ENCODE results near the gene RASSF10. TPM values are rescaled to one million over a fixed set of nuclear protein-coding genes. Genes with fewer than 3 reads are reported as not detected.

RASSF10 gene
- not detected in 2 replicates for total RNA-seq

GRCh38 chr11:13008625-13009475 lies at the start of gene RASSF10:
Gene RASSF10, plus strand, starts transcription at chr11:13009316. Its CDS starts 261 bp downstream, at chr11:13009577.
- peaks cover 66% of the 10 kb centered on the region for H3K27me3 Mint-ChIP-seq
- no peak within 1 kb of the TSS for H3K27ac Mint-ChIP-seq
- H3K9me3 Mint-ChIP-seq: no peaks in the 10 kb centered on the region
- intact Hi-C loops (cut with micrococcal nuclease): no loop called here
- H3K4me1 Mint-ChIP-seq: no peaks in the 10 kb centered on the region
- no peaks in the 10 kb centered on the region for H3K36me3 Mint-ChIP-seq (ENCODE audit: low read depth)
- DNase-seq: no peak
- H3K4me3 Mint-ChIP-seq: no peak within 1 kb of the TSS

DNA sequence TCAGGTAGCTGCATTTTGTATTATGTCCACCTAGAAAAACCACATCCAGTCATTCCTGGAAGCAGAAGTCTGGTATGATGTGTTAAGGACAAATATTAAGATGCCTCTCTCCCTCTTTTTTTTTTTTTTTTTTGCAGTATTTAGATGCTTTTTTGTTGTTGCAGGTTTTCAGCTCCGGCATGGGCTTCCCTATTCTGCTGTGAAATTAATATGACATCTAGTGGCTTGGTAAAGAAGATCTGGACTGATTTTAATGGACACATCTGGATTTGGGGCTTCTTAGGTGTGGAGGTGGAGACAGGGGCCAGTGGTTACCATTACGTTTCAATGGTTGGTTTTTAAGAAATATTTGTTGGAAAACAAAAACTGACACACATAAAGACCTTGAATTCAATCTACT lies 47.5 kb upstream of the RASSF10 start:
- Mint-ChIP-seq H3K27me3 (peaks cover 20% of the 10 kb centered on the region), H3K4me3 (no peak overlapping the region), H3K36me3 (ENCODE audit: low read depth) (no peaks in the 10 kb centered on the region), H3K4me1 (no peaks in the 10 kb centered on the region), H3K27ac (no peak overlapping the region), H3K9me3 (no peaks in the 10 kb centered on the region)
- DNase-seq: no peak
- intact Hi-C loops (cut with micrococcal nuclease): no loop called here

DNA sequence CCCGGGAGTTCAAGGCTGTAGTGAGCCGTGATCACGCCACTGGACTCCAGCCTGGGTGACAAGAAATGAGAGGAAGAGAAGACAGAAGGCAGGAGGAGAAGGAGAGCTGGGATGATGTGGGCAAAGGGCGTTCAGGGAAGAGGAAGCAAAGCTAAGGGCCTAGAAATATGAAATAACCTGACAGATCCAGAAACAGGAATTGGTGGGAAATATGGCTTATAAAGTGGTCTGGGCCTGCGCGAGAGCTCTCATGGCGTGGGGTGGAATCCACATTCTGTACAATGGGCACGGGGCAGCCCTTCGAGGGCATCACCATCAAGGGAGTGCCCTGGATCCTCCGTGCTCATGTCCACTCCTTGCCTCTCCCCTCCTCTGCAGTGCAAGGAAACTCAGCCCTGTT lies 46.8 kb upstream of the RASSF10 start:
- intact Hi-C loops (cut with micrococcal nuclease): no loop called here
- Mint-ChIP-seq H3K4me1 (no peaks in the 10 kb centered on the region), H3K27me3 (peaks cover 21% of the 10 kb centered on the region), H3K36me3 (ENCODE audit: low read depth) (no peaks in the 10 kb centered on the region), H3K4me3 (no peak overlapping the region), H3K9me3 (no peaks in the 10 kb centered on the region), H3K27ac (no peak overlapping the region)
- no peak for DNase-seq

DNA sequence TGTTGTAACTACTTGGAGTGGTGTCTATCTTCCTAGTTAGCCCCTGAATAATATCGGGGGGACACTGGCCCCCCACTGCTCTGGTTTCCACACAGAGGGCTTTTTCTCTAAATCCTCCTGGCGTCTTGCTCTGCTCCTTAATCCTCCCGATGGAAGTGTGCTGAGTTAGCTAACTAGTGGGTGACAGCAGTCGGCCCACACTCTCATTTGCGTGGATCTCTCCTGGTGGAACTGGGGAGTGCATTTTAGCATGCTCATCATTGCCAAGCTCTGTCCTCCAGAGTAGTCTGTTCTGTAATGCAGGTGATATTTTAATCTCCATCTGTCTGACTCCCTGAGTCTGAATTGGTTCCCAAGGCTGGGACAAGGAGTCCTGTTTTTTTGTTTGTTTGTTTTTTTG lies 46.1 kb upstream of the RASSF10 start:
- DNase-seq: no peak
- intact Hi-C loops (cut with micrococcal nuclease): no loop called here
- Mint-ChIP-seq H3K27me3 (peaks cover 18% of the 10 kb centered on the region), H3K36me3 (ENCODE audit: low read depth) (no peaks in the 10 kb centered on the region), H3K9me3 (no peaks in the 10 kb centered on the region), H3K4me1 (no peaks in the 10 kb centered on the region), H3K27ac (no peak overlapping the region), H3K4me3 (no peak overlapping the region)

GRCh38 chr11:12963792-12964536 lies 45.2 kb upstream of the RASSF10 start:
- H3K4me3 Mint-ChIP-seq: no peak overlapping the region
- H3K27me3 Mint-ChIP-seq: peaks cover 13% of the 10 kb centered on the region
- no peak overlapping the region for H3K27ac Mint-ChIP-seq
- no peaks in the 10 kb centered on the region for H3K36me3 Mint-ChIP-seq (ENCODE audit: low read depth)
- peak; percentile 87 for DNase-seq
- H3K4me1 Mint-ChIP-seq: no peaks in the 10 kb centered on the region
- intact Hi-C loops (cut with micrococcal nuclease): loop anchor here (1.0 kb wide), 2 partner anchors 219 to 380 kb away; no protein-coding TSS in a partner anchor
- H3K9me3 Mint-ChIP-seq: no peaks in the 10 kb centered on the region

GRCh38 chr11:12964650-12965049 lies 44.5 kb upstream of the RASSF10 start:
- peaks cover 13% of the 10 kb centered on the region for H3K27me3 Mint-ChIP-seq
- intact Hi-C loops (cut with micrococcal nuclease): loop anchor here (1.0 kb wide), 2 partner anchors 219 to 380 kb away; no protein-coding TSS in a partner anchor
- DNase-seq: no peak
- no peak overlapping the region for H3K27ac Mint-ChIP-seq
- no peak overlapping the region for H3K4me3 Mint-ChIP-seq
- no peaks in the 10 kb centered on the region for H3K36me3 Mint-ChIP-seq (ENCODE audit: low read depth)
- no peaks in the 10 kb centered on the region for H3K9me3 Mint-ChIP-seq
- no peaks in the 10 kb centered on the region for H3K4me1 Mint-ChIP-seq

GRCh38 chr11:12966002-12966401 lies 43.1 kb upstream of the RASSF10 start:
- Mint-ChIP-seq H3K27me3 (peaks cover 13% of the 10 kb centered on the region), H3K27ac (no peak overlapping the region), H3K4me1 (no peaks in the 10 kb centered on the region), H3K4me3 (no peak overlapping the region), H3K9me3 (no peaks in the 10 kb centered on the region), H3K36me3 (ENCODE audit: low read depth) (no peaks in the 10 kb centered on the region)
- no peak for DNase-seq
- intact Hi-C loops (cut with micrococcal nuclease): no loop called here

- no peaks in the 10 kb centered on the region for H3K4me1 Mint-ChIP-seq
- peaks cover 12% of the 10 kb centered on the region for H3K27me3 Mint-ChIP-seq
- no peaks in the 10 kb centered on the region for H3K36me3 Mint-ChIP-seq (ENCODE audit: low read depth)
- DNase-seq: no peak
- no peak overlapping the region for H3K4me3 Mint-ChIP-seq
- intact Hi-C loops (cut with micrococcal nuclease): no loop called here
- H3K9me3 Mint-ChIP-seq: no peaks in the 10 kb centered on the region
- no peak overlapping the region for H3K27ac Mint-ChIP-seq
These were observed 41.0 kb upstream of the RASSF10 start for GRCh38 chr11:12968101-12968500.

DNA sequence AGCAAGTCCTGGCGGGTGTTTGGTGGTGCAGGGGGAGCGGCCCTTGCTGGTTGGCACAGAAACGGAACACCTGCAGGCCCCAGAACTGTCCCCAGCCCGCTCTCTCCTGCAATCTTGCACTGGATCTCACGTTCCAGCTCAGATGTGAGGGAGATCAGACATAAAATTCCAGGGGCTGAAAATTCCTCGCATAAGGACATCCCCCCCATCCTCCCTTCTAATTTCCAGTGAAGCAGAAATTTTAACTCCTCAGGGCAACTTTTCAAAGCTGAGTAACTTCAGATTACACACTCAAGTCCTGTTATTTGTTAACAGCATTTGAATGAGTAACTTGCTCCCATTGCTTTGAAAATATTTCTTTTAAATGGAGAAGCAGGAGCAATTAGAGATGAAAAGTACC lies 40.3 kb upstream of the RASSF10 start:
- peaks cover 12% of the 10 kb centered on the region for H3K27me3 Mint-ChIP-seq
- no peak for DNase-seq
- no peak overlapping the region for H3K27ac Mint-ChIP-seq
- intact Hi-C loops (cut with micrococcal nuclease): no loop called here
- no peaks in the 10 kb centered on the region for H3K9me3 Mint-ChIP-seq
- H3K4me1 Mint-ChIP-seq: no peaks in the 10 kb centered on the region
- H3K4me3 Mint-ChIP-seq: no peak overlapping the region
- H3K36me3 Mint-ChIP-seq (ENCODE audit: low read depth): no peaks in the 10 kb centered on the region

DNA sequence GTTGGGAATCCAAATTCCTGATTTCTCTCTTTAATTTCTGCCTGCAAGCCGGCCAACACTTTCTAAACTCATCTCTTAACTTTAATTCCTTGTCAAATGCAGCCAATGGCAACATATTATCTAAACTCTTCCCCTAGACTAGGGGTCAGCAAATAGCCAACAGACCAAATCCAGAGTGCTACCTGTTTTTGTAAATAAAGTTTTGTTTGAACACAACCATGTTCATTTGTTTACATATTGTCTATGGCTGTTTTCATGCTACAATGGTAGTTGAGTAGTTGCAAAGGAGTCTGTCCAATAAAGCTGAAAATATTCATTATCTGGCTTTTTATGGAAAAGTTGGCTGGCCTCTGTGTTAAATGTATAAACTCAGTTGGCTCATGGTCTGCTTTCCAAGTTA lies 37.2 kb upstream of the RASSF10 start:
- Mint-ChIP-seq H3K27me3 (peaks cover 8% of the 10 kb centered on the region), H3K4me3 (no peak overlapping the region), H3K36me3 (ENCODE audit: low read depth) (no peaks in the 10 kb centered on the region), H3K27ac (no peak overlapping the region), H3K4me1 (no peaks in the 10 kb centered on the region), H3K9me3 (no peaks in the 10 kb centered on the region)
- no peak for DNase-seq
- intact Hi-C loops (cut with micrococcal nuclease): no loop called here

DNA sequence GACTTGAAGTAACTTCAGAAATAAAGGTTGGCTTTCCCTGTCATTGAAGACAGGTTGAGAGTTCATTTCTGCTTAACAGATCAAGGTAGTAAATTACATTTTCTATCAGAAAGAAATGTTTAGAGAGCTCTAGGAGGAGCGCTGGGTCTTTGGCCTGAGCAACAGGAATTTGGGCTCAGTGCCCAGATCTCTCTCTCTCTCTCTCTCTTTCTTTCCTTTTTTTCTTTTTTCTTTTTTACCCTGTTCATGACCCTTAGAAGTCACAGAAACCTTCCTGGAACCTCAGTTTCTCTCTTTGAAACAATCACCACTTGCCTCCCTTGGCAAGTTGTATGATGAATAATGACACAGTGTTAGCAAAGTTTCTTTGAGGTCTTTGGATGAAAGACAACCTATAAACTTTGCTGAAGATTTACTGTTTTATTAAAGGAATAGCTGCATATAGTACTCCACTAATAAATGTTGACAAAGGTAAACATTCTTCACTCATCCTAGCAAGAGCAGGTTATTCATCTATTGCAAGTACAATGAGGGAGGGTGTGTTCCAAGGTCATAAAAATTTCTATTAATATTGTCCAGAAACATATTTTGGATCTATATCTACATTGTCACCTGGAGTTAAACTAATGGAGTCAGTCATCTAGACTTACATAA lies 35.5 kb upstream of the RASSF10 start:
- intact Hi-C loops (cut with micrococcal nuclease): no loop called here
- H3K27me3 Mint-ChIP-seq: peaks cover 5% of the 10 kb centered on the region
- H3K27ac Mint-ChIP-seq: no peak overlapping the region
- no peaks in the 10 kb centered on the region for H3K36me3 Mint-ChIP-seq (ENCODE audit: low read depth)
- no peaks in the 10 kb centered on the region for H3K4me1 Mint-ChIP-seq
- no peak for DNase-seq
- H3K4me3 Mint-ChIP-seq: no peak overlapping the region
- no peaks in the 10 kb centered on the region for H3K9me3 Mint-ChIP-seq

GRCh38 chr11:12975195-12975594 lies 33.9 kb upstream of the RASSF10 start:
- no peak overlapping the region for H3K27ac Mint-ChIP-seq
- DNase-seq: no peak
- no peaks in the 10 kb centered on the region for H3K9me3 Mint-ChIP-seq
- no peaks in the 10 kb centered on the region for H3K36me3 Mint-ChIP-seq (ENCODE audit: low read depth)
- no peak overlapping the region for H3K4me3 Mint-ChIP-seq
- peaks cover 7% of the 10 kb centered on the region for H3K27me3 Mint-ChIP-seq
- no peaks in the 10 kb centered on the region for H3K4me1 Mint-ChIP-seq
- intact Hi-C loops (cut with micrococcal nuclease): no loop called here

GRCh38 chr11:12979928-12980689 lies 29.0 kb upstream of the RASSF10 start:
- Mint-ChIP-seq H3K27ac (no peak overlapping the region), H3K27me3 (peaks cover 11% of the 10 kb centered on the region), H3K4me3 (no peak overlapping the region), H3K36me3 (ENCODE audit: low read depth) (no peaks in the 10 kb centered on the region), H3K9me3 (no peaks in the 10 kb centered on the region), H3K4me1 (no peaks in the 10 kb centered on the region)
- DNase-seq: no peak
- intact Hi-C loops (cut with micrococcal nuclease): no loop called here

Data from activated CD4-positive, alpha-beta T cell treated with anti-CD3 and anti-CD28 coated beads, Interleukin-2, amount 10 ng/mL, durations not matched to agents 24 days and 14 days (primary cell).